Mammary epithelial cell (primary cell): Measurements from ENCODE around the gene PHTF2.

Experiments used
- CTCF ChIP-seq, 2 donors: IDR thresholded peaks in 1 of 2; conservative IDR thresholded peaks in 1 of 2; 2 replicates each; pipeline ENCODE4 v1.5.1; 2011 to 2012; ENCODE audit warnings: inconsistent platforms in 2 of 2, low read length in 2 of 2, mild to moderate bottlenecking in 2 of 2, control low read depth in 1 of 2, low read depth in 1 of 2; ENCODE audit not compliant: insufficient read depth in 1 of 2; ENCODE audit errors: extremely low read depth in 1 of 2
- EZH2 ChIP-seq: IDR thresholded peaks from 2 replicates; pipeline ENCODE4 v1.6.1; 2012; ENCODE audit warnings: low read length, inconsistent platforms, borderline replicate concordance

DNA sequence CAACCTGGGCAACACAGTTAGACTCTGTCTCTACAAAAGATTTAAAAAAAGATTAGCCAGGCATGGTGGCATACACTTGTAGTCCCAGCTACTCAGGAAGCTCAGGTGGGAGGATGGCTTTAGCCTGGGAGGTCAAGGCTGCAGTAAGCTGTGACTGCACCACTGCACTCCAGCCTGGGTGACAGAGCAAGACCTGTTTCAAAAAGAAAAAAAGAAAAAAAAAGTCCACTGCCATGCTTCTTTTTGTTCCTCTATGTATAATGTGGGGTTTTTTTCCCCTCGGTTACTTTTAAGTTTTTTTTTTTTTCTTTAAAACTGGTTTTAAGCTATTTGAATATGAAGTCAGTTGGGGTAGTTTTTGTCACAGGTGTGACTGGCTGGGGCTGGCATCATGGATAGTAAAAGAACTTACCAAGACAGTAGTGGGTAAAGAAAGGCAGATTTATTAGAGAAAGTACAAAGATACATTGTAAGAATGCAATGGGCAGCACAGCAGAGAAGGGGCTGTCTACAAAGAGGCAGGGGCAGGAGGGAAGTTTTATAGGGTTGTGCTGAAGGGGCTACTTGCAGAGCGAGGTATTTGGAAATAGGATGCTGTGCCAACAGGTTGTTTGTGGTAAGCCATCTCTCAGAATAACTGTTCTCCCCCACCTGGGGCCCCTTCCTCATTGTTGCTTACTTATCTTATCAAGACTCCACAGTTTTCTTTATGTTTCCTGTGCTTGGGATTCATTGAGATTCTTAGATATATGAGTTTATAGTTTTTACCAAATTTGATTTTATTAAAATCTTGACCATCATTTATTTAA, 177.3 kb downstream of the PHTF2 start:
- TF ChIP-seq CTCF (conservative IDR thresholded peaks at IDR 0.05 in 1 of 2, IDR thresholded peaks at IDR 0.05 in 1 of 2; ENCODE audit: extremely low read depth in 1 of 2, insufficient read depth in 1 of 2, low read depth in 1 of 2, low read length in 2 of 2) (no peak), EZH2 (no peak)
